Brain microvascular endothelial cell (primary cell): Measurements from ENCODE around the gene DAP.

Experiments used
- DNase-seq: peaks from one replicate; pipeline ENCODE4 v3.0.0-alpha.2; 2020
- H3K27ac ChIP-seq: fragments of 250-450 bp; sonication (Bioruptor Pico); 2 replicates; pipeline ENCODE4 v1.5.1; 2020; ENCODE audit warnings: mild to moderate bottlenecking, moderate library complexity
- H3K27me3 ChIP-seq: fragments of 250-450 bp; sonication (Bioruptor Pico); replicated peaks from 2 replicates; pipeline ENCODE4 v1.5.1; 2020; ENCODE audit warnings: mild to moderate bottlenecking
- H3K36me3 ChIP-seq: fragments of 250-450 bp; sonication (Bioruptor Pico); replicated peaks from 2 replicates; pipeline ENCODE4 v1.5.1; 2020; ENCODE audit warnings: mild to moderate bottlenecking
- H3K4me3 ChIP-seq: 2 replicates; pipeline ENCODE4 v1.5.1; 2011; ENCODE audit warnings: low read depth, mild to moderate bottlenecking, control low read depth, low read length, moderate library complexity
- in situ Hi-C: cut with HindIII; loops from 2 replicates; pipeline ENCODE4 v1.10.0; 2017; ENCODE audit warnings: low sequenced_read_pairs, low pct_ligation_motif_present
- TF ChIP-seq, protein P1 (sequence below): IDR thresholded peaks from 2 replicates; pipeline ENCODE4 v1.5.1; 2011; ENCODE audit warnings: low read depth, mild to moderate bottlenecking, moderate library complexity, low read length, control low read depth, inconsistent platforms; ENCODE audit errors: missing control alignments

DAP gene

GRCh38 chr5:10636363-10637142 lies 124.5 kb downstream of the DAP start:
- Histone ChIP-seq H3K27ac (no peak overlapping the region), H3K36me3 (no peaks in the 10 kb centered on the region)
- TF ChIP-seq, protein P1, sequence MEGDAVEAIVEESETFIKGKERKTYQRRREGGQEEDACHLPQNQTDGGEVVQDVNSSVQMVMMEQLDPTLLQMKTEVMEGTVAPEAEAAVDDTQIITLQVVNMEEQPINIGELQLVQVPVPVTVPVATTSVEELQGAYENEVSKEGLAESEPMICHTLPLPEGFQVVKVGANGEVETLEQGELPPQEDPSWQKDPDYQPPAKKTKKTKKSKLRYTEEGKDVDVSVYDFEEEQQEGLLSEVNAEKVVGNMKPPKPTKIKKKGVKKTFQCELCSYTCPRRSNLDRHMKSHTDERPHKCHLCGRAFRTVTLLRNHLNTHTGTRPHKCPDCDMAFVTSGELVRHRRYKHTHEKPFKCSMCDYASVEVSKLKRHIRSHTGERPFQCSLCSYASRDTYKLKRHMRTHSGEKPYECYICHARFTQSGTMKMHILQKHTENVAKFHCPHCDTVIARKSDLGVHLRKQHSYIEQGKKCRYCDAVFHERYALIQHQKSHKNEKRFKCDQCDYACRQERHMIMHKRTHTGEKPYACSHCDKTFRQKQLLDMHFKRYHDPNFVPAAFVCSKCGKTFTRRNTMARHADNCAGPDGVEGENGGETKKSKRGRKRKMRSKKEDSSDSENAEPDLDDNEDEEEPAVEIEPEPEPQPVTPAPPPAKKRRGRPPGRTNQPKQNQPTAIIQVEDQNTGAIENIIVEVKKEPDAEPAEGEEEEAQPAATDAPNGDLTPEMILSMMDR, result no peak

GRCh38 chr5:10635867-10636350 lies 125.1 kb downstream of the DAP start:
- TF ChIP-seq, protein P1, result no peak
- in situ Hi-C loops, result loop anchor here (25.0 kb wide), 1 partner anchor 149 kb away; no protein-coding TSS in a partner anchor

More at GRCh38 chr5:10636363-10637142, 124.5 kb downstream of the DAP start:
- Histone ChIP-seq H3K27me3 (no peaks in the 10 kb centered on the region), H3K4me3 (no peak overlapping the region)
- no peak for DNase-seq
- in situ Hi-C loops, result loop anchor here (25.0 kb wide), 1 partner anchor 149 kb away; no protein-coding TSS in a partner anchor

GRCh38 chr5:10635257-10635866 lies 125.7 kb downstream of the DAP start:
- Histone ChIP-seq H3K27me3 (no peaks in the 10 kb centered on the region), H3K4me3 (no peak overlapping the region), H3K36me3 (no peaks in the 10 kb centered on the region), H3K27ac (no peak overlapping the region)
- DNase-seq, result peak; percentile 67
- TF ChIP-seq, protein P1, result no peak
- in situ Hi-C loops, result loop anchor here (25.0 kb wide), 1 partner anchor 148 kb away; no protein-coding TSS in a partner anchor

More at GRCh38 chr5:10635867-10636350, 125.1 kb downstream of the DAP start:
- no peaks in the 10 kb centered on the region for H3K27me3 ChIP-seq
- H3K4me3 ChIP-seq, result no peak overlapping the region
- no peaks in the 10 kb centered on the region for H3K36me3 ChIP-seq
- no peak overlapping the region for H3K27ac ChIP-seq
- DNase-seq, result no peak

DNA sequence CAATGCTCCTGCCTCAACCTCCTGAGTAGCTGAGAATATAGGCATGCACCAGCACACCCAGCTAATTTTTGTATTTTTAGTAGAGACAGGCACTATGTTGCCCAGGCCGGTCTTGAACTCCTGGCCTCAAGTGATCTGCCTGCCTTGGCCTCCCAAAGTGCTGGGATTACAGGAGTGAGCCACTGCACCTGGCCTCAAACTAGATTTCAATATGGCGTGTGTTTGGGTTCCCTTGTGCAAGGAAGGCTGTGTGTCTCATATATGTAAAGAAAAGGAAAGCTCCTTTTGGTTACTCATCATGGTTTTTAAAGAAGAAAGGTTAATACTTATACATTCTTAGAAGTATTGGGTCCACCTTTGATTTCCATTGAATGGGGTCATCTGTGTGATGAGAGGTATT lies 126.5 kb downstream of the DAP start:
- H3K36me3 ChIP-seq, result no peaks in the 10 kb centered on the region
- H3K27me3 ChIP-seq, result no peaks in the 10 kb centered on the region
- no peak for DNase-seq
- in situ Hi-C loops, result loop anchor here (25.0 kb wide), 1 partner anchor 147 kb away; no protein-coding TSS in a partner anchor
- TF ChIP-seq, protein P1, result no peak
- H3K4me3 ChIP-seq, result no peak overlapping the region
- H3K27ac ChIP-seq, result no peak overlapping the region

- TF ChIP-seq, protein P1, result no peak
- in situ Hi-C loops, result loop anchor here (25.0 kb wide), 1 partner anchor 147 kb away; no protein-coding TSS in a partner anchor
- Histone ChIP-seq H3K4me3 (no peak overlapping the region), H3K27ac (no peak overlapping the region), H3K27me3 (no peaks in the 10 kb centered on the region), H3K36me3 (no peaks in the 10 kb centered on the region)
- no peak for DNase-seq
Observed at GRCh38 chr5:10634050-10634449, 127.0 kb downstream of the DAP start.
